Measurements from ENCODE around the gene PLPPR3.
A peak's percentile ranks its signal among the peaks of the same experiment; 100 is the strongest.

PLPPR3 gene

GRCh38 chr19:795691-796581, 25.8 kb downstream of the PLPPR3 start:
- no peak for DNase-seq

- no peak for DNase-seq
Observed at GRCh38 chr19:795073-795611, 26.6 kb downstream of the PLPPR3 start.

GRCh38 chr19:793806-794205, 27.9 kb downstream of the PLPPR3 start:
- no peak for DNase-seq

GRCh38 chr19:792306-792885, 29.4 kb downstream of the PLPPR3 start:
- DNase-seq, result no peak

GRCh38 chr19:791567-792305, 30.0 kb downstream of the PLPPR3 start:
- no peak for DNase-seq

GRCh38 chr19:791007-791566, 30.7 kb downstream of the PLPPR3 start:
- no peak for DNase-seq

- DNase-seq, result no peak
Observed at GRCh38 chr19:789701-790060, 32.1 kb downstream of the PLPPR3 start.

- DNase-seq, result no peak
Observed at GRCh38 chr19:788983-789700, 32.6 kb downstream of the PLPPR3 start.

GRCh38 chr19:788686-788982, 33.1 kb downstream of the PLPPR3 start:
- DNase-seq, result no peak

GRCh38 chr19:787536-787935, 34.2 kb downstream of the PLPPR3 start:
- no peak for DNase-seq

- DNase-seq, result no peak
Observed at GRCh38 chr19:784541-784940, 37.2 kb downstream of the PLPPR3 start.

- DNase-seq, result no peak
Observed at GRCh38 chr19:782878-783668, 38.7 kb downstream of the PLPPR3 start.

GRCh38 chr19:782185-782877, 39.4 kb downstream of the PLPPR3 start:
- no peak for DNase-seq

- DNase-seq, result no peak
Observed at GRCh38 chr19:781800-782184, 40.0 kb downstream of the PLPPR3 start.

GRCh38 chr19:780935-781334, 40.8 kb downstream of the PLPPR3 start:
- no peak for DNase-seq

GRCh38 chr19:778910-779653, 42.7 kb downstream of the PLPPR3 start:
- peak in 2 of 3 experiments; percentile 58 to 59 for DNase-seq

- DNase-seq, result no peak
Observed at GRCh38 chr19:776549-776948, 45.2 kb downstream of the PLPPR3 start.

GRCh38 chr19:772730-773436, 48.9 kb downstream of the PLPPR3 start:
- DNase-seq, result no peak

- no peak for DNase-seq
Observed at GRCh38 chr19:772063-772462, 49.7 kb downstream of the PLPPR3 start.

GRCh38 chr19:771332-771785, 50.4 kb downstream of the PLPPR3 start:
- DNase-seq, result peak in 1 of 3 experiments; percentile 40
